Calu3 (cell line): ENCODE data around the gene CDKN1C. TPM values are rescaled to one million over a fixed set of nuclear protein-coding genes. Genes with fewer than 3 reads are reported as not detected.
A peak's percentile ranks its signal among the peaks of the same experiment; 100 is the strongest.

Experiments
- BruUV-seq: library from RNA; stranded (reverse); fragments of 400-500 nt; replicated peaks from 2 replicates; lab custom pipeline; 2021; lab: Mats Ljungman, UMichigan
- CTCF ChIA-PET: fragments of 300-600 bp; sonication (Branson Sonifier 250); formaldehyde crosslinking; loops from one replicate; lab custom pipeline; 2022; ENCODE audit warnings: antibody characterized with exemption; lab: Charles Lee
- DNase-seq: peaks from one replicate; pipeline ENCODE4 v3.0.0; 2022
- H3K27ac Mint-ChIP-seq: one replicate; pipeline ENCODE4 v1.8.0; 2022; ENCODE audit warnings: mixed read lengths; ENCODE audit not compliant: unreplicated experiment
- H3K27me3 Mint-ChIP-seq: one replicate; pipeline ENCODE4 v1.8.0; 2022; ENCODE audit warnings: mixed read lengths; ENCODE audit not compliant: unreplicated experiment
- H3K36me3 Mint-ChIP-seq: one replicate; pipeline ENCODE4 v1.8.0; 2022; ENCODE audit warnings: mild to moderate bottlenecking, moderate library complexity, mixed read lengths; ENCODE audit not compliant: insufficient read depth, unreplicated experiment
- H3K4me1 Mint-ChIP-seq: one replicate; pipeline ENCODE4 v1.8.0; 2022; ENCODE audit warnings: mild to moderate bottlenecking, low read depth, mixed read lengths; ENCODE audit not compliant: unreplicated experiment
- H3K4me3 Mint-ChIP-seq: one replicate; pipeline ENCODE4 v1.8.0; 2022; ENCODE audit warnings: mild to moderate bottlenecking, low read depth, moderate library complexity, mixed read lengths; ENCODE audit not compliant: unreplicated experiment
- H3K9me3 Mint-ChIP-seq: one replicate; pipeline ENCODE4 v1.8.0; 2022; ENCODE audit warnings: low read depth, mixed read lengths; ENCODE audit not compliant: unreplicated experiment
- intact Hi-C: fragments of 100-400 bp; cut with micrococcal nuclease; formaldehyde crosslinking; loops from one replicate; pipeline ENCODE4 v1.10.0; 2022; ENCODE audit not compliant: unreplicated experiment
- total RNA-seq: library from RNA; stranded (reverse); gene quantifications from 2 replicates; pipeline ENCODE4 v1.2.3, GENCODE V29; 2022
- TF ChIP-seq, protein P1 (sequence below): fragments of 200-600 bp; IDR thresholded peaks from one replicate; pipeline ENCODE4 v1.8.0; 2022; ENCODE audit warnings: antibody characterized with exemption; ENCODE audit not compliant: unreplicated experiment

The CDKN1C gene
- total RNA-seq, 1 experiment from 2014 or later = 2.4 TPM

DNA sequence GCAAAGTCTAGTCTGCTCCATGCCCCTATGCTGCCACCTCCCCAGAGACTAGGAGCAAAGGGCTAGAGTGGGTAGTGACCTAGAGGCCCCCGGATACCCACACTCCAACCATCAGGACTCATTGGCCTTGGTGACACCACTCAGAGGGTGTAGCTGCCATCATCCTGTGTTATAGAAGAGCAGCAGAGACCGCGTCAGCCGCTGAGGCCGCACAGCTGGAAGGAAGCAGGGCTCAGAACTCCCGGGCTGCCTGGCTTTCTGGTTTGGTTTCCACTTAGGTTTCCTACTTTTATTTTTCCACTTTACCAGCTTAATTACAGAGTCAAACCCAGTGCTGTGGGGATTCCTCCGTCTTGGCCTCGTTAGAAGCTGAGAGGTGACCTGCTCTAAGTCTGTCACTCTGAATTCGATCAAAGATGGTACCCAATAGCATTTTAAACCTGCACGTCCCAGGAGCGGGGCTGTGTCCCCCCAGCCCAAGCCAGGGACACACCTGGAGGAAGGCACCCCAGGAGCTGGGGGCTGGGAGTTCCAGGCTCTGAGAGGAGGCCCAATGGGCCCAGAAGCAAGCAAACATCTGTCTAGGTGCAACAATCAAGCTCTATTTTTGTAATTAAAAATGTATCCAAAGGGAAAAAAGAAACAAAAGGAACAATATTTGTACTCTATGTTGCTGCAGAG, 2.1 kb upstream of the CDKN1C start:
- Mint-ChIP-seq H3K36me3 (peaks cover 25% of the 10 kb centered on the region), H3K4me3 (no peak overlapping the region), H3K9me3 (no peaks in the 10 kb centered on the region), H3K27me3 (peaks cover 10% of the 10 kb centered on the region), H3K4me1 (peaks cover 12% of the 10 kb centered on the region), H3K27ac (no peak overlapping the region)
- TF ChIP-seq, protein P1, sequence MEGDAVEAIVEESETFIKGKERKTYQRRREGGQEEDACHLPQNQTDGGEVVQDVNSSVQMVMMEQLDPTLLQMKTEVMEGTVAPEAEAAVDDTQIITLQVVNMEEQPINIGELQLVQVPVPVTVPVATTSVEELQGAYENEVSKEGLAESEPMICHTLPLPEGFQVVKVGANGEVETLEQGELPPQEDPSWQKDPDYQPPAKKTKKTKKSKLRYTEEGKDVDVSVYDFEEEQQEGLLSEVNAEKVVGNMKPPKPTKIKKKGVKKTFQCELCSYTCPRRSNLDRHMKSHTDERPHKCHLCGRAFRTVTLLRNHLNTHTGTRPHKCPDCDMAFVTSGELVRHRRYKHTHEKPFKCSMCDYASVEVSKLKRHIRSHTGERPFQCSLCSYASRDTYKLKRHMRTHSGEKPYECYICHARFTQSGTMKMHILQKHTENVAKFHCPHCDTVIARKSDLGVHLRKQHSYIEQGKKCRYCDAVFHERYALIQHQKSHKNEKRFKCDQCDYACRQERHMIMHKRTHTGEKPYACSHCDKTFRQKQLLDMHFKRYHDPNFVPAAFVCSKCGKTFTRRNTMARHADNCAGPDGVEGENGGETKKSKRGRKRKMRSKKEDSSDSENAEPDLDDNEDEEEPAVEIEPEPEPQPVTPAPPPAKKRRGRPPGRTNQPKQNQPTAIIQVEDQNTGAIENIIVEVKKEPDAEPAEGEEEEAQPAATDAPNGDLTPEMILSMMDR = no peak
- BruUV-seq = no TSS peak
- CTCF ChIA-PET = interaction anchor here (0.6 to 6.5 kb wide), 4 partner anchors 14 to 355 kb away, joined by 3 to 100 read pairs (median 4); a partner anchor contains a TSS
- DNase-seq = no peak
- intact Hi-C loops = loop anchor here (1.0 to 10.0 kb wide), 3 partner anchors 195 to 453 kb away; no protein-coding TSS in a partner anchor

DNA sequence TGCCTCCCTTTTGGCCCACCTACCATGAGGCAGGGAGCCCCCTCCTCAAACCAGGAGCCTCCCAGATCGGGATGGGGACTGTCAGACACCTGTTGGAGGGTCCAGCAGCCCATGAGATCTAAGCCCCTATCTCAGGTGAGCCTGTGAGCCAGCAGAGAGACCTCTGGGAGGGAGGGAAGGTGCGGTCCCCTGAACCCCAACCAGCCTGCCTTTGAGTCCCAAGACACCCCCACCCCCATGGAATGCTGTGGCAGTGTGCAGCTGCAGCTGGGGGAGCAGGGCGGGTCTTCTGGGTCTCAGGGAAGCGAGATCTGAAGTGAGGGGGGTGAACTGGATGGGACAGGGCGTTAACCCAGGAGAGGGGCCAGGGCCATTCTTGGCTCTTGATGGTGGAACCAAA, 1.4 kb upstream of the CDKN1C start:
- Mint-ChIP-seq H3K36me3 (peaks cover 18% of the 10 kb centered on the region), H3K4me1 (peaks cover 5% of the 10 kb centered on the region), H3K9me3 (no peaks in the 10 kb centered on the region), H3K4me3 (peak overlapping the region; percentile 16), H3K27me3 (peaks cover 16% of the 10 kb centered on the region), H3K27ac (peak overlapping the region; percentile 56)
- BruUV-seq = no TSS peak
- intact Hi-C loops = loop anchor here (10.0 kb wide), 1 partner anchor 452 kb away; no protein-coding TSS in a partner anchor
- TF ChIP-seq, protein P1 = no peak
- no peak for DNase-seq
- CTCF ChIA-PET = interaction anchor here (6.5 kb wide), 1 partner anchor 354 kb away, joined by 100 read pairs; no protein-coding TSS in a partner anchor

DNA sequence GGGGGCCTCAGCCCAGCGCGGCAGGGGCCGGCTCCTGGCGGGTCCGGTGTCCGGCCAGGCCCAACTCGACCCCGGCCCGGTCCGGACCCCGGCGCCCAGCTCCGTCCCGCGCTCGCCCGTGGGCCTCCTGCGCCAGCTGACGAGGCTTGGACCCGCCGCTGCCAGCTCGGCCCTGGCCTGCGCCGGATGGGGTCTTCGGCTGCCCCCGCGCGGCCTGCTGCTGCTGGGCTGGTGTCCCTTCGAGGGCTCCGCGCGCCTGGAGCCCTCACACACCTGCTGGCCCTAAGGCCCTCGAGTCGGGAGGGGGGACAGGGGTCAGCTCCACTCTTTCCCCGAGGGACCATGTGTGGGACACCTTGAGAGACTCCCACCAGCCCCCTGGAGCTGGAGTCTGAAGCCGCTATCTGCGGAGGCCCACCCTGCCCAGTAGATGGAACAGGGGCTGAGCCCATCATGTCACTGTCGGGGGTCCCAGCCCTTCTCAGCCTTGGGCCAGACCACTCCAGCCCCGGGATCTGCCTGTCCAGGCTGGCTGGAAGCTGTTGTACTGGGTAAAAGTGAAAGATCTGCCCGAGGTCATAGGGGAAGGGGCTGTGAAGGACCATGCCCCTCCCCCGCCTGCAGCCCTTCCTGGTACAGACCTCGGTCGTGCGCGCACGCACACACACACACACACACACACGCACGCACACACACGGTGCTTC, 768 bp upstream of the CDKN1C start:
- DNase-seq = no peak
- BruUV-seq = no TSS peak
- peaks cover 16% of the 10 kb centered on the region for H3K27me3 Mint-ChIP-seq
- H3K27ac Mint-ChIP-seq = peak overlapping the region; percentile 56
- no peaks in the 10 kb centered on the region for H3K4me1 Mint-ChIP-seq
- H3K4me3 Mint-ChIP-seq = peak overlapping the region; percentile 16
- TF ChIP-seq, protein P1 = no peak
- intact Hi-C loops = loop anchor here (10.0 kb wide), 1 partner anchor 452 kb away; no protein-coding TSS in a partner anchor
- CTCF ChIA-PET = interaction anchor here (2.6 kb wide), 1 partner anchor 353 kb away, joined by 7 read pairs; no protein-coding TSS in a partner anchor
- no peaks in the 10 kb centered on the region for H3K9me3 Mint-ChIP-seq
- H3K36me3 Mint-ChIP-seq = peaks cover 16% of the 10 kb centered on the region

DNA sequence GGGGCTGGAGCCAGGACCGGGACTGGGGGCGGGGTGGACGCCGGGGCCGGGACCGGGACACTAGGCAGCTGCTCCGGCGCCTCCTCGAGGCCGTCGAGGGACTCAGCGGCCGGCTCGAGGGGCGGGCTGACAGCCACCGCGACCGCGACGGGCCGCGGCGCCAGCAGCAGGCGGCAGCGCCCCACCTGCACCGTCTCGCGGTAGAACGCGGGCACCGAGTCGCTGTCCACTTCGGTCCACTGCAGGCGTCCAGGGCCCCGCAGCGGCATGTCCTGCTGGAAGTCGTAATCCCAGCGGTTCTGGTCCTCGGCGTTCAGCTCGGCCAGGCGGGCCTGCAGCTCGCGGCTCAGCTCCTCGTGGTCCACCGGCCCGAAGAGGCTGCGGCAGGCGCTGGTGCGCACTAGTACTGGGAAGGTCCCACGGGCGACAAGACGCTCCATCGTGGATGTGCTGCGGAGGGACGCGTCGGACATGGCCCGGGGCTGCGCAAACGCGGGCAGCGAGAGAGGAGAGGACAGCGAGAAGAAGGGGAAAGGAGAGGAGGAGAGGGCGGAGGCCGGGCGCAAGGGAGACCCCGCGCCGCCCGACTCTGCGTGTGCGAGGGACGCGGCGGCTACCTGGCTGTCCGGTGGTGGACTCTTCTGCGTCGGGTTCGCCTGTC, 428 bp downstream of the CDKN1C start:
- TSS peak; percentile 43 for BruUV-seq
- CTCF ChIA-PET = interaction anchor here (1.3 to 2.6 kb wide), 2 partner anchors 148 to 352 kb away, joined by 3 to 7 read pairs; no protein-coding TSS in a partner anchor
- peak; percentile 78 for DNase-seq
- no peaks in the 10 kb centered on the region for H3K9me3 Mint-ChIP-seq
- H3K27ac Mint-ChIP-seq = peak overlapping the region; percentile 5
- H3K4me3 Mint-ChIP-seq = peak overlapping the region; percentile 72
- peaks cover 28% of the 10 kb centered on the region for H3K27me3 Mint-ChIP-seq
- intact Hi-C loops = loop anchor here (10.0 kb wide), 1 partner anchor 450 kb away; no protein-coding TSS in a partner anchor
- H3K4me1 Mint-ChIP-seq = no peaks in the 10 kb centered on the region
- H3K36me3 Mint-ChIP-seq = peaks cover 16% of the 10 kb centered on the region
- TF ChIP-seq, protein P1 = peak; percentile 29
